Activated B cell treated with CpG ODN at 0.5 μM for 24 hours (primary cell): Measurements from ENCODE around the gene TGM5. TPM values are rescaled to one million over a fixed set of nuclear protein-coding genes. Genes with fewer than 3 reads are reported as not detected.
"Not testable (repeated sequence)": the region's sequence is repeated elsewhere in the genome, so short reads cannot be mapped to it uniquely, and the experiment has no call there.

ENCODE experiments used
- ATAC-seq: fragments of 200-7000 bp; cut with Tn5 transposase; one replicate; pipeline ENCODE4 v1.10.0; 2021; ENCODE audit warnings: low read depth, mild to moderate bottlenecking, moderate library complexity
- CTCF ChIA-PET: fragments of 350-600 bp; sonication (Branson Sonifier 250); formaldehyde crosslinking; loops from one replicate; lab custom pipeline; 2021; ENCODE audit warnings: antibody characterized with exemption; lab: Charles Lee
- POLR2A ChIA-PET: fragments of 350-600 bp; sonication (Branson Sonifier 250); formaldehyde crosslinking; loops from one replicate; lab custom pipeline; 2021; ENCODE audit warnings: antibody characterized with exemption; lab: Charles Lee
- DNase-seq: peaks from one replicate; pipeline ENCODE4 v3.0.0; 2022
- H3K27ac Mint-ChIP-seq: one replicate; pipeline ENCODE4 v1.8.0; 2020; ENCODE audit warnings: mixed read lengths
- H3K27me3 Mint-ChIP-seq: one replicate; pipeline ENCODE4 v1.8.0; 2021; ENCODE audit warnings: mixed read lengths
- H3K36me3 Mint-ChIP-seq: one replicate; pipeline ENCODE4 v1.8.0; 2021; ENCODE audit warnings: low read depth, mixed read lengths
- H3K4me1 Mint-ChIP-seq: one replicate; pipeline ENCODE4 v1.8.0; 2021; ENCODE audit warnings: mixed read lengths
- H3K4me3 Mint-ChIP-seq: one replicate; pipeline ENCODE4 v1.8.0; 2020; ENCODE audit warnings: mild to moderate bottlenecking, mixed read lengths
- H3K9me3 Mint-ChIP-seq: one replicate; pipeline ENCODE4 v1.8.0; 2020; ENCODE audit warnings: mixed read lengths
- intact Hi-C: fragments of 100-400 bp; cut with micrococcal nuclease; formaldehyde crosslinking; loops from one replicate; pipeline ENCODE4 v1.15.1; 2024
- total RNA-seq: library from RNA; stranded (reverse); gene quantifications from 2 replicates; pipeline ENCODE4 v1.2.3, GENCODE V29; 2022
- TF ChIP-seq, protein P1 (sequence below): fragments of 200-600 bp; IDR thresholded peaks from one replicate; pipeline ENCODE4 v1.8.0; 2022; ENCODE audit warnings: antibody characterized with exemption, mild to moderate bottlenecking

The TGM5 gene
- total RNA-seq, 1 donor from 2014 or later: 0.11 TPM

DNA sequence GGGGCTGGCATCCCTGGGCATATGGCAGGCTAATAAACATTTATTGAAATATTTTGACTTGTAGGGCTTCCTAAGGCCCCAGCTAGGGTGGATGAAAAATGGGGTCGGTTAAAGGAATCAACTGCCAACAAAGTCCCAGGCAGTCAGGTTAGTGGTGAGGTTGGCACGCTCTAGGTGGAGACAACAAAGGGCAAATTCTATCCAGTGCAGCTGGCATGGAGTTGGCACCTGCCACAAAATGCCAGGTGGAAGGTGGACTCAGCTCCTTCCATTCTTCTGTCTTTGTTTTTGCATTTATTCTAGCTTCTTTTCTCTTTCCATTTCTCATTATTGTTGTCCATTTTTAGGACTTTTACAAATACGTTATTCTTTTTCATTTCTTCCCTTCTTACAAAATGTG lies 32.7 kb upstream of the TGM5 start:
- ATAC-seq (no peak), DNase-seq (no peak)
- TF ChIP-seq, protein P1, sequence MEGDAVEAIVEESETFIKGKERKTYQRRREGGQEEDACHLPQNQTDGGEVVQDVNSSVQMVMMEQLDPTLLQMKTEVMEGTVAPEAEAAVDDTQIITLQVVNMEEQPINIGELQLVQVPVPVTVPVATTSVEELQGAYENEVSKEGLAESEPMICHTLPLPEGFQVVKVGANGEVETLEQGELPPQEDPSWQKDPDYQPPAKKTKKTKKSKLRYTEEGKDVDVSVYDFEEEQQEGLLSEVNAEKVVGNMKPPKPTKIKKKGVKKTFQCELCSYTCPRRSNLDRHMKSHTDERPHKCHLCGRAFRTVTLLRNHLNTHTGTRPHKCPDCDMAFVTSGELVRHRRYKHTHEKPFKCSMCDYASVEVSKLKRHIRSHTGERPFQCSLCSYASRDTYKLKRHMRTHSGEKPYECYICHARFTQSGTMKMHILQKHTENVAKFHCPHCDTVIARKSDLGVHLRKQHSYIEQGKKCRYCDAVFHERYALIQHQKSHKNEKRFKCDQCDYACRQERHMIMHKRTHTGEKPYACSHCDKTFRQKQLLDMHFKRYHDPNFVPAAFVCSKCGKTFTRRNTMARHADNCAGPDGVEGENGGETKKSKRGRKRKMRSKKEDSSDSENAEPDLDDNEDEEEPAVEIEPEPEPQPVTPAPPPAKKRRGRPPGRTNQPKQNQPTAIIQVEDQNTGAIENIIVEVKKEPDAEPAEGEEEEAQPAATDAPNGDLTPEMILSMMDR: no peak
- no peaks in the 10 kb centered on the region for H3K4me1 Mint-ChIP-seq
- no peak overlapping the region for H3K4me3 Mint-ChIP-seq
- no peak overlapping the region for H3K27ac Mint-ChIP-seq
- no peaks in the 10 kb centered on the region for H3K36me3 Mint-ChIP-seq
- H3K9me3 Mint-ChIP-seq: no peaks in the 10 kb centered on the region
- intact Hi-C loops: no loop called here
- ChIA-PET CTCF (no interaction called here), POLR2A (no interaction called here)
- H3K27me3 Mint-ChIP-seq: peaks cover 36% of the 10 kb centered on the region

DNA sequence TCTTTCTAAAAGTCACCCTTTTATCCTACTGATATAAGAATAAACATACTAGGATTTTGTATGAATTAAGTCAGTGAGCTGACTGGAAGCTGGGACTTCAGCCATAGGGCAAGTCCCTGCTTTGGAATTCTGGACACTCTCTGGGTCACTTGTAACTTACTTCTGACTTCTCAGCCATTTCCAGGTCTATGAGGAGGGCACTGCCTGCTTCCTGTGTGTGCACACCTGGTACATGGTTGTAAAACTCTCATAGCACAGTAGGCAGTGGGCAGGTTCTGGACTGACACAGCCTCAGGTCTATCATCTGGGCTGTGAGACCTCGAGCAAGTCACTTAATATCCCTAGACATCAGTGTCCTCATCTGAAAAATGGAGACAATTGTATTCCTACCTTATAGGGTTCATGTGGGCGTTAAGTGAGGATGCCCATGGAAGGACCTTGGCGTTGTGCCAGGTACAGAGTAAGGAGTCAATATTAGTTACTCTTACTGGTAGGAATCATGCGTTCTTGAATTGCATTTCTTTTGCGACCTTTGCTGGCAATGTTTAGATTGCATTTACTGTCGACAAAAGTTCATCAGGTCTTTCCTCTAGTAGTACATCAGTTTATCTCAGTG lies 27.5 kb upstream of the TGM5 start:
- Mint-ChIP-seq H3K4me3 (no peak overlapping the region), H3K36me3 (no peaks in the 10 kb centered on the region), H3K27me3 (peaks cover 44% of the 10 kb centered on the region), H3K4me1 (peaks cover 5% of the 10 kb centered on the region), H3K27ac (no peak overlapping the region), H3K9me3 (no peaks in the 10 kb centered on the region)
- TF ChIP-seq, protein P1: no peak
- DNase-seq (no peak), ATAC-seq (no peak)
- ChIA-PET POLR2A (no interaction called here), CTCF (no interaction called here)
- intact Hi-C loops: no loop called here

DNA sequence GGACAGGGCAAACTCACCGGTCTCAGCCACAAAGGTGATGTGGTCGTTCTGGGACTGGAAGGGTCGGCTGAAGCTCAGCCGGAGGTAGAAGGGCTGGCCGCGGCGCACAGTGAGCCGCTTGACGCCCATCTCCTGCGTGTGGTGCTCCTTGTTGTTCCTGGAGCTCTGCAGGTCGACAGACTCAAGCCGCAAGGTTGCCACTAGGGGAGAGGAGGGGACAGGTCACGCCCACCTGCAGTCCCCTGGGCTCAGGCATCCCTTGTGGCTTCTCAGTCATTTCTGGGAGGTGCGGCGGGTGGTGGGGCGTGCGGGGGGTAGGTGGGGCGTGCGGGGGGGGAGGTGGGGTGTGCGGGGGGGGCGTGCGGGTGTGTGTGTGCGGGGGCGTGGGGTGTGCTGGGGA lies 26.7 kb upstream of the TGM5 start:
- peaks cover 44% of the 10 kb centered on the region for H3K27me3 Mint-ChIP-seq
- no peaks in the 10 kb centered on the region for H3K36me3 Mint-ChIP-seq
- H3K27ac Mint-ChIP-seq: no peak overlapping the region
- ATAC-seq (peak; percentile 85), DNase-seq (no peak)
- H3K4me3 Mint-ChIP-seq: no peak overlapping the region
- ChIA-PET CTCF (no interaction called here), POLR2A (no interaction called here)
- TF ChIP-seq, protein P1: no peak
- no peaks in the 10 kb centered on the region for H3K9me3 Mint-ChIP-seq
- intact Hi-C loops: no loop called here
- H3K4me1 Mint-ChIP-seq: peaks cover 5% of the 10 kb centered on the region

DNA sequence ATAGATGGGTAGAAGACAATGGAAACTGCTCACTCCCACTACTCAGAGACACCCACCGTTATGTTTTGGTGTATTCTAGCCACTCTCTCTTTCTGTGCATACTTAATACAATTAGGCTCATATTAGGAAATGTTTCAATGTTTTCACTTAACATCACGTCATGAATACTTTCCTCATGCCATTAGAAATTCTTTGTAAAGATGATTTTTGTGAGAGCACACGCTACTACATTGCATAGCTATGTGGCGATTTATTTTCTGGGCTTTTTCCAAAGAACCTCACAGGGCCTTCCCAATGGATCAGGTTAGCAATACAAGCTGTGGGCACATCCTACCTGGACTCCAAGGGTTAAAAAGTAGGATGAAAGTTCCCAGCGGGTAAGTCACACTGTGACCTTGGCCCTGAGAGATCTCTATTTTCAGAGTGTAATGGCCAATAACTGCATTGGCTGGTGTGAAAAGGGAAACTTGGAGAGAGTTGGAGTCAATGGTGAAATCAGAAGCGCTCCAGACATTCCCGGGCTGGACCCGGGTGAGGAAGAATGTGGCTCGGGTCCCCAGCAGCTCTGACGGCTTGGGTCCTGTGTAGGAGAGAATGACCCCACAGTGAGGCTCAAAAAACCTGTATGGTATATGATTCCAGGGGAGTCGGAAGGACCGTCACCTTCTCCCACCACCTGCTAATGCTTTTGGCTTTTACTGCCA lies 25.8 kb upstream of the TGM5 start:
- intact Hi-C loops: no loop called here
- TF ChIP-seq, protein P1: no peak
- peaks cover 39% of the 10 kb centered on the region for H3K27me3 Mint-ChIP-seq
- ATAC-seq: no peak
- H3K9me3 Mint-ChIP-seq: no peaks in the 10 kb centered on the region
- POLR2A ChIA-PET: no interaction called here
- no peak overlapping the region for H3K27ac Mint-ChIP-seq
- peaks cover 5% of the 10 kb centered on the region for H3K4me1 Mint-ChIP-seq
- no peaks in the 10 kb centered on the region for H3K36me3 Mint-ChIP-seq
- CTCF ChIA-PET: interaction anchor here (0.7 to 1.5 kb wide), 2 partner anchors 67 to 88 kb away, joined by 3 read pairs; no protein-coding TSS in a partner anchor
- DNase-seq: no peak
- H3K4me3 Mint-ChIP-seq: no peak overlapping the region

DNA sequence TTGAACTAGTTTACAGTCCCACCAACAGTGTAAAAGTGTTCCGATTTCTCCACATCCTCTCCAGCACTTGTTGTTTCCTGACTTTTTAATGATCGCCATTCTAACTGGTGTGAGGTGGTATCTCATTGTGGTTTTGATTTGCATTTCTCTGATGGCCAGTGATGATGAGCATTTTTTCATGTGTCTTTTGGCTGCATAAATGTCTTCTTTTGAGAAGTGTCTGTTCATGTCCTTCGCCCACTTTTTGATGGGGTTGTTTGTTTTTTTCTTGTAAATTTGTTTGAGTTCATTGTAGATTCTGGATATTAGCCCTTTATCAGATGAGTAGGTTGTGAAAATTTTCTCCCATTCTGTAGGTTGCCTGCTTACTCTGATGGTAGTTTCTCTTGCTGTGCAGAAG lies 22.9 kb upstream of the TGM5 start:
- intact Hi-C loops, POLR2A ChIA-PET, CTCF ChIA-PET, DNase-seq, H3K4me3 Mint-ChIP-seq, ATAC-seq, H3K27ac Mint-ChIP-seq, H3K9me3 Mint-ChIP-seq, H3K36me3 Mint-ChIP-seq: not testable (repeated sequence)
- Mint-ChIP-seq H3K4me1 (peaks cover 11% of the 10 kb centered on the region), H3K27me3 (peaks cover 19% of the 10 kb centered on the region)
